SK-N-MC (cell line): ENCODE data around the gene TRNP1.

Experiments
- EZH2 ChIP-seq: fragments of 200-600 bp; sonication (generic); IDR thresholded peaks from one replicate; pipeline ENCODE4 v1.6.1; 2017; ENCODE audit warnings: antibody characterized with exemption
- FOXP2 ChIP-seq: optimal IDR thresholded peaks from 2 replicates; pipeline ENCODE3; 2011; ENCODE audit warnings: mild to moderate bottlenecking, moderate library complexity; ENCODE audit not compliant: insufficient read depth; ENCODE audit errors: extremely low read length, control extremely low read depth
- POLR2AphosphoS5 ChIP-seq: IDR thresholded peaks from 2 replicates; pipeline ENCODE4 v1.6.1; 2012; ENCODE audit warnings: mild to moderate bottlenecking, low read depth, low read length, borderline replicate concordance

DNA sequence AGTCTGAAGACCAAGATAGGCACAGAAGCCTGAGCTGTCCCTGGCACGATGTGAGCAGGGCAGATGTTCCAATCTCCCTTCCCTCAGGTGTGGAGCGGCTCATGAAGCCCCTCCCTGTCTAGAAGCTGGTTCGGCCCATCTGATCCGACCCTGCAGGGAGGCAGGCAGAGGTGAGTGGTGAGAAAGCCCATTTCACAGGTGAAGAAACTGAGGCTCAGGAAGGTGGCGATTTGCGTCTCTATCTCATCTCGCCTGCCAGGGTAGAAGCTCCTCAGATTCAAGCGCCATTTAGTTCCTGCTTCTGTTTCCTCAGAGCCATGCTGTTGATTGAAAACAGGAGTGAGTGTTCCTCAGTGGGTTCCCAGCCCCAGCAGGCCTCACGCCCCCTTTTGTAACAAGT is 36.0 kb downstream of the TRNP1 start:
- TF ChIP-seq POLR2AphosphoS5 (no peak), EZH2 (no peak), FOXP2 (no peak)
